ENCODE data around the gene USP3. TPM values are rescaled to one million over a fixed set of nuclear protein-coding genes. Genes with fewer than 3 reads are reported as not detected.
A peak's percentile ranks its signal among the peaks of the same experiment; 100 is the strongest.

The USP3 gene
- total and polyA plus RNA-seq, 2 of the 13 experiments (the other 11 are each of a cell fraction or from before 2014, with no cell fraction given): 14.3 to 61.2 TPM

DNA sequence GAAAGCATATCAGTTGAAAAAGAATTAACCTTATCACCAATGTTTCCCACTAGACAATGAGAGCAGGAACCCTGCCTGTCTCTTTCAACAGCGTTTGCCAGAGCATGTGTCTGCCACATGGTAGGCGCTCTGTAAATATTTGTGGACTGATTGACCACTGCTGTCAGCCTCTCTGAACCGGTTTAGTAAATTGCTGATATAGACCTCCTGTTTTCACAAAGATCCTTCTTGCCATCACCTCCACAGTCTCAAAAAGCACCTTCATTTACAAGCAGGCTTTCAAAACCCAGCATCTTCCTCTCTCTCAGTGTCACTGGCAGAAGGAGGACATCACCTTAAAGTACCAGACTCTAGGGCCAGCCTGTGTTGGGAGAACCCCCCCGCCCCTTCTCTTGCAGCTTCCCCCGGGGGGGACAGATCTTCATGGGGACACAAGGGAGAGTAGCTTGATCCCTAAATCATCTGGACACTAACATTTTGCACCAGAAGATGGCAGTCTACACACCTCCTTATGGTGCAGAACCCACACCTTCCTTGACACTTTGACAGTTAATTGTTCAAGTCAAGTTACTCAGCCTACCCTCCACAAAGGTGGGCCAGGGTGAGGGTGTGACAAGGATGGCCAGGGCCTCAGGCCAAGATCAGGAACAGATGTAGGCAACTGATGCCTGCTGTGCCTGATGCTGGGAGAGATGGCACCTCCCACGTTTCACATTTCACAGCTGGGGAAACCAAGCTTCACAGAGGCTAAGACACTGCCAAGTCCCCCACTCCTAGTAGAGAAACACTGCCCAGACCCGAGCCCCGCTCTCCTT lies 37.8 kb upstream of the USP3 start (continued):
- TF ChIP-seq HNRNPK (IDR thresholded peaks at IDR 0.05; ENCODE audit: low read depth, low read length, poor library complexity, severe bottlenecking): no peak
- TF ChIP-seq, protein P1, sequence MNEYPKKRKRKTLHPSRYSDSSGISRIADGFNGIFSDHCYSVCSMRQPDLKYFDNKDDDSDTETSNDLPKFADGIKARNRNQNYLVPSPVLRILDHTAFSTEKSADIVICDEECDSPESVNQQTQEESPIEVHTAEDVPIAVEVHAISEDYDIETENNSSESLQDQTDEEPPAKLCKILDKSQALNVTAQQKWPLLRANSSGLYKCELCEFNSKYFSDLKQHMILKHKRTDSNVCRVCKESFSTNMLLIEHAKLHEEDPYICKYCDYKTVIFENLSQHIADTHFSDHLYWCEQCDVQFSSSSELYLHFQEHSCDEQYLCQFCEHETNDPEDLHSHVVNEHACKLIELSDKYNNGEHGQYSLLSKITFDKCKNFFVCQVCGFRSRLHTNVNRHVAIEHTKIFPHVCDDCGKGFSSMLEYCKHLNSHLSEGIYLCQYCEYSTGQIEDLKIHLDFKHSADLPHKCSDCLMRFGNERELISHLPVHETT (CRISPR knock-in tag; conservative IDR thresholded peaks at IDR 0.05): no peak
- TF ChIP-seq ZNF232 (CRISPR knock-in tag; IDR thresholded peaks at IDR 0.05; ENCODE audit: borderline replicate concordance): no peak
- no peak for TF ChIP-seq CENPX (CRISPR knock-in tag; IDR thresholded peaks at IDR 0.05)
- TF ChIP-seq ZNF569 (CRISPR knock-in tag; IDR thresholded peaks at IDR 0.05; ENCODE audit: borderline replicate concordance): no peak
- TF ChIP-seq ZNF350 (CRISPR knock-in tag; IDR thresholded peaks at IDR 0.05; ENCODE audit: borderline replicate concordance, low read depth): peak; percentile 44; the same call in 1 of the 2 replicates
- TF ChIP-seq ZNF674 (CRISPR knock-in tag; IDR thresholded peaks at IDR 0.05; ENCODE audit: low read depth): no peak
- TF ChIP-seq, protein P2, sequence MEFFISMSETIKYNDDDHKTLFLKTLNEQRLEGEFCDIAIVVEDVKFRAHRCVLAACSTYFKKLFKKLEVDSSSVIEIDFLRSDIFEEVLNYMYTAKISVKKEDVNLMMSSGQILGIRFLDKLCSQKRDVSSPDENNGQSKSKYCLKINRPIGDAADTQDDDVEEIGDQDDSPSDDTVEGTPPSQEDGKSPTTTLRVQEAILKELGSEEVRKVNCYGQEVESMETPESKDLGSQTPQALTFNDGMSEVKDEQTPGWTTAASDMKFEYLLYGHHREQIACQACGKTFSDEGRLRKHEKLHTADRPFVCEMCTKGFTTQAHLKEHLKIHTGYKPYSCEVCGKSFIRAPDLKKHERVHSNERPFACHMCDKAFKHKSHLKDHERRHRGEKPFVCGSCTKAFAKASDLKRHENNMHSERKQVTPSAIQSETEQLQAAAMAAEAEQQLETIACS (CRISPR knock-in tag; IDR thresholded peaks at IDR 0.05): no peak
- TF ChIP-seq, protein P3, sequence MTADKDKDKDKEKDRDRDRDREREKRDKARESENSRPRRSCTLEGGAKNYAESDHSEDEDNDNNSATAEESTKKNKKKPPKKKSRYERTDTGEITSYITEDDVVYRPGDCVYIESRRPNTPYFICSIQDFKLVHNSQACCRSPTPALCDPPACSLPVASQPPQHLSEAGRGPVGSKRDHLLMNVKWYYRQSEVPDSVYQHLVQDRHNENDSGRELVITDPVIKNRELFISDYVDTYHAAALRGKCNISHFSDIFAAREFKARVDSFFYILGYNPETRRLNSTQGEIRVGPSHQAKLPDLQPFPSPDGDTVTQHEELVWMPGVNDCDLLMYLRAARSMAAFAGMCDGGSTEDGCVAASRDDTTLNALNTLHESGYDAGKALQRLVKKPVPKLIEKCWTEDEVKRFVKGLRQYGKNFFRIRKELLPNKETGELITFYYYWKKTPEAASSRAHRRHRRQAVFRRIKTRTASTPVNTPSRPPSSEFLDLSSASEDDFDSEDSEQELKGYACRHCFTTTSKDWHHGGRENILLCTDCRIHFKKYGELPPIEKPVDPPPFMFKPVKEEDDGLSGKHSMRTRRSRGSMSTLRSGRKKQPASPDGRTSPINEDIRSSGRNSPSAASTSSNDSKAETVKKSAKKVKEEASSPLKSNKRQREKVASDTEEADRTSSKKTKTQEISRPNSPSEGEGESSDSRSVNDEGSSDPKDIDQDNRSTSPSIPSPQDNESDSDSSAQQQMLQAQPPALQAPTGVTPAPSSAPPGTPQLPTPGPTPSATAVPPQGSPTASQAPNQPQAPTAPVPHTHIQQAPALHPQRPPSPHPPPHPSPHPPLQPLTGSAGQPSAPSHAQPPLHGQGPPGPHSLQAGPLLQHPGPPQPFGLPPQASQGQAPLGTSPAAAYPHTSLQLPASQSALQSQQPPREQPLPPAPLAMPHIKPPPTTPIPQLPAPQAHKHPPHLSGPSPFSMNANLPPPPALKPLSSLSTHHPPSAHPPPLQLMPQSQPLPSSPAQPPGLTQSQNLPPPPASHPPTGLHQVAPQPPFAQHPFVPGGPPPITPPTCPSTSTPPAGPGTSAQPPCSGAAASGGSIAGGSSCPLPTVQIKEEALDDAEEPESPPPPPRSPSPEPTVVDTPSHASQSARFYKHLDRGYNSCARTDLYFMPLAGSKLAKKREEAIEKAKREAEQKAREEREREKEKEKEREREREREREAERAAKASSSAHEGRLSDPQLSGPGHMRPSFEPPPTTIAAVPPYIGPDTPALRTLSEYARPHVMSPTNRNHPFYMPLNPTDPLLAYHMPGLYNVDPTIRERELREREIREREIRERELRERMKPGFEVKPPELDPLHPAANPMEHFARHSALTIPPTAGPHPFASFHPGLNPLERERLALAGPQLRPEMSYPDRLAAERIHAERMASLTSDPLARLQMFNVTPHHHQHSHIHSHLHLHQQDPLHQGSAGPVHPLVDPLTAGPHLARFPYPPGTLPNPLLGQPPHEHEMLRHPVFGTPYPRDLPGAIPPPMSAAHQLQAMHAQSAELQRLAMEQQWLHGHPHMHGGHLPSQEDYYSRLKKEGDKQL (CRISPR knock-in tag; IDR thresholded peaks at IDR 0.05; ENCODE audit: low read depth): no peak
- peak; percentile 88 for TF ChIP-seq MXD4 (CRISPR knock-in tag; IDR thresholded peaks at IDR 0.05)
- no peak for TF ChIP-seq ZNF30 (CRISPR knock-in tag; IDR thresholded peaks at IDR 0.05)
- no peak for TF ChIP-seq MEF2D (CRISPR knock-in tag; IDR thresholded peaks at IDR 0.05)
- TF ChIP-seq, protein P4, sequence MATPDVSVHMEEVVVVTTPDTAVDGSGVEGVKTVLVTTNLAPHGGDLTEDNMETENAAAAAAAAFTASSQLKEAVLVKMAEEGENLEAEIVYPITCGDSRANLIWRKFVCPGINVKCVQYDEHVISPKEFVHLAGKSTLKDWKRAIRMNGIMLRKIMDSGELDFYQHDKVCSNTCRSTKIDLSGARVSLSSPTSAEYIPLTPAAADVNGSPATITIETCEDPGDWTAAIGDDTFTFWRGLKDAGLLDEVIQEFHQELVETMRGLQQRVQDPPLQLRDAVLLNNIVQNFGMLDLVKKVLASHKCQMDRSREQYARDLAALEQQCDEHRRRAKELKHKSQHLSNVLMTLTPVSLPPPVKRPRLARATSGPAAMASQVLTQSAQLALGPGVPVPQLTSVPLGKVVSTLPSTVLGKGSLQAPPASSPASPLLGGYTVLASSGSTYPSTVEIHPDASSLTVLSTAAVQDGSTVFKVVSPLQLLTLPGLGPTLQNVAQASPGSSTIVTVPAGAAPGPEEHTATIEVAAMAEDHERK (CRISPR knock-in tag; IDR thresholded peaks at IDR 0.05; ENCODE audit: low read depth): no peak
- no peak for TF ChIP-seq TBX3 (IDR thresholded peaks at IDR 0.05; ENCODE audit: borderline replicate concordance)
- TF ChIP-seq CCAR2 (optimal IDR thresholded peaks at IDR 0.05; ENCODE audit: low read depth, low read length): no peak

Data from HepG2 (cell line).